OCI-LY1 (cell line): ENCODE measurements around the gene EPHA4.

ENCODE experiments used
- H2AFZ ChIP-seq: fragments of 200-600 bp; sonication (generic), shearing (Covaris generic); 2 replicates; pipeline ENCODE4 v1.6.0; 2014; ENCODE audit warnings: antibody characterized with exemption, mild to moderate bottlenecking, low read length
- H3F3A ChIP-seq: fragments of 200-600 bp; sonication (generic), shearing (Covaris generic); 2 replicates; pipeline ENCODE4 v1.6.0; 2014; ENCODE audit warnings: mild to moderate bottlenecking, antibody characterized with exemption, low read length, moderate library complexity; ENCODE audit not compliant: insufficient read depth
- H3K27ac ChIP-seq: fragments of 200-600 bp; sonication (generic); 2 replicates; pipeline ENCODE4 v1.5.1; 2014; ENCODE audit warnings: low read length, mixed run types, mild to moderate bottlenecking, low read depth; ENCODE audit not compliant: poor library complexity, severe bottlenecking
- H3K27me3 ChIP-seq: fragments of 200-600 bp; sonication (generic); 2 replicates; pipeline ENCODE4 v1.6.0; 2014; ENCODE audit warnings: antibody characterized with exemption, mild to moderate bottlenecking, low read length, moderate library complexity; ENCODE audit not compliant: insufficient read depth
- H3K36me3 ChIP-seq: fragments of 200-600 bp; sonication (generic); 2 replicates; pipeline ENCODE4 v1.6.1; 2014; ENCODE audit warnings: mild to moderate bottlenecking, antibody characterized with exemption, low read length, moderate library complexity, mixed read lengths; ENCODE audit not compliant: insufficient read depth
- H3K4me1 ChIP-seq: fragments of 200-600 bp; sonication (generic); 2 replicates; pipeline ENCODE4 v1.5.1; 2014; ENCODE audit warnings: mild to moderate bottlenecking, low read length, moderate library complexity; ENCODE audit not compliant: insufficient read depth, severe bottlenecking
- H3K4me2 ChIP-seq: fragments of 200-600 bp; sonication (generic), shearing (Covaris generic); 2 replicates; pipeline ENCODE4 v1.6.1; 2014; ENCODE audit warnings: low read length
- H3K4me3 ChIP-seq: fragments of 200-600 bp; sonication (generic); 2 replicates; pipeline ENCODE4 v1.5.1; 2014; ENCODE audit warnings: low read length, low read depth, mild to moderate bottlenecking, mixed read lengths; ENCODE audit not compliant: poor library complexity, severe bottlenecking
- H3K79me2 ChIP-seq: fragments of 200-600 bp; shearing (Covaris generic); 2 replicates; pipeline ENCODE4 v1.6.1; 2016; ENCODE audit warnings: mixed run types, low read length, mixed read lengths; ENCODE audit not compliant: insufficient read depth
- H3K9ac ChIP-seq: fragments of 200-600 bp; sonication (generic), shearing (Covaris generic); 2 replicates; pipeline ENCODE4 v1.6.1; 2014; ENCODE audit warnings: mild to moderate bottlenecking, low read length, mixed read lengths
- H3K9me2 ChIP-seq: fragments of 200-600 bp; sonication (generic), shearing (Covaris generic); 2 replicates; pipeline ENCODE4 v1.6.1; 2014; ENCODE audit warnings: low read depth, mild to moderate bottlenecking, low read length, mixed read lengths
- H3K9me3 ChIP-seq: fragments of 200-600 bp; shearing (Covaris generic); 2 replicates; pipeline ENCODE4 v1.6.1; 2014; ENCODE audit warnings: low read length, mixed read lengths
- H4K20me1 ChIP-seq: fragments of 200-600 bp; sonication (generic), shearing (Covaris generic); 2 replicates; pipeline ENCODE4 v1.6.0; 2016; ENCODE audit warnings: mild to moderate bottlenecking, low read length; ENCODE audit not compliant: insufficient read depth
- CTCF ChIP-seq: fragments of 200-600 bp; sonication (generic), shearing (Covaris generic); IDR thresholded peaks from 2 replicates; pipeline ENCODE4 v1.5.1; 2017; ENCODE audit warnings: mild to moderate bottlenecking, antibody characterized with exemption, low read length, moderate library complexity, mixed read lengths
- EZH2 ChIP-seq: fragments of 200-600 bp; sonication (generic), shearing (Covaris generic); IDR thresholded peaks from 2 replicates; pipeline ENCODE4 v1.8.0; 2017; ENCODE audit warnings: borderline replicate concordance, mixed run types, mild to moderate bottlenecking, antibody characterized with exemption, low read length, moderate library complexity, mixed read lengths

Gene EPHA4

GRCh38 chr2:221530653-221531037, 41.5 kb downstream of the EPHA4 start:
- Histone ChIP-seq H3K36me3 (no peaks in the 10 kb centered on the region), H3K9me3 (no peaks in the 10 kb centered on the region), H3K79me2 (no peaks in the 10 kb centered on the region), H3K9me2 (no peaks in the 10 kb centered on the region), H3K27me3 (no peaks in the 10 kb centered on the region), H3K4me1 (no peaks in the 10 kb centered on the region), H3K9ac (no peak overlapping the region), H4K20me1 (no peaks in the 10 kb centered on the region), H3F3A (no peaks in the 10 kb centered on the region), H3K4me2 (no peak overlapping the region), H2AFZ (no peak overlapping the region), H3K4me3 (no peak overlapping the region), H3K27ac (no peak overlapping the region)
- TF ChIP-seq CTCF (no peak), EZH2 (no peak)

- no peak overlapping the region for H3K4me3 ChIP-seq
- H3K79me2 ChIP-seq, result no peaks in the 10 kb centered on the region
- TF ChIP-seq CTCF (no peak), EZH2 (no peak)
- H4K20me1 ChIP-seq, result no peaks in the 10 kb centered on the region
- no peaks in the 10 kb centered on the region for H3K9me2 ChIP-seq
- no peak overlapping the region for H3K27ac ChIP-seq
- H3K9ac ChIP-seq, result no peak overlapping the region
- H3K4me2 ChIP-seq, result no peak overlapping the region
- no peak overlapping the region for H2AFZ ChIP-seq
- no peaks in the 10 kb centered on the region for H3K36me3 ChIP-seq
- no peaks in the 10 kb centered on the region for H3F3A ChIP-seq
- H3K9me3 ChIP-seq, result no peaks in the 10 kb centered on the region
- H3K4me1 ChIP-seq, result no peaks in the 10 kb centered on the region
- H3K27me3 ChIP-seq, result no peaks in the 10 kb centered on the region
These were observed 42.0 kb downstream of the EPHA4 start for GRCh38 chr2:221529943-221530652.

GRCh38 chr2:221529177-221529942, 42.7 kb downstream of the EPHA4 start:
- Histone ChIP-seq H3K4me3 (no peak overlapping the region), H3K79me2 (no peaks in the 10 kb centered on the region), H3K27ac (no peak overlapping the region), H2AFZ (no peak overlapping the region), H3K27me3 (no peaks in the 10 kb centered on the region), H4K20me1 (no peaks in the 10 kb centered on the region), H3K4me1 (no peaks in the 10 kb centered on the region), H3K9me2 (no peaks in the 10 kb centered on the region), H3K36me3 (no peaks in the 10 kb centered on the region), H3K9ac (no peak overlapping the region), H3K4me2 (no peak overlapping the region), H3K9me3 (no peaks in the 10 kb centered on the region), H3F3A (no peaks in the 10 kb centered on the region)
- no peak for TF ChIP-seq CTCF
- TF ChIP-seq EZH2, result no peak
